Measurements from ENCODE around the gene KCNS1. TPM values are rescaled to one million over a fixed set of nuclear protein-coding genes. Genes with fewer than 3 reads are reported as not detected.

Gene KCNS1
- total RNA-seq, 4 donors from 2014 or later = 0.21 to 0.22 TPM; not detected in 2

- peak overlapping the region in 1 of 4 donors; percentile 73 for H3K27ac ChIP-seq
- no peaks in the 10 kb centered on the region for H3K27me3 ChIP-seq
- no peak for DNase-seq (ENCODE audit: low spot score in 2 of 2)
- no peaks in the 10 kb centered on the region for H3K9me3 ChIP-seq
- H3K36me3 ChIP-seq = peaks cover 0 to 6% (median 0%) of the 10 kb centered on the region in 3 donors
- peaks cover 0 to 10% (median 0%) of the 10 kb centered on the region in 4 donors for H3K4me1 ChIP-seq
- WGBS, 2 donors = 86 to 88% methylated on average over 4 of the region's 4 CpGs
- TF ChIP-seq CTCF (IDR thresholded peaks at IDR 0.05) (no peak), POLR2A (IDR thresholded peaks at IDR 0.05) (no peak), EP300 (IDR thresholded peaks at IDR 0.05) (no peak)
- no peak overlapping the region for H3K4me3 ChIP-seq
Observed at GRCh38 chr20:45060294-45060693, 40.6 kb downstream of the KCNS1 start.

GRCh38 chr20:45059022-45059728 lies 41.8 kb downstream of the KCNS1 start:
- peaks cover 0 to 6% (median 0%) of the 10 kb centered on the region in 3 donors for H3K36me3 ChIP-seq
- WGBS, 2 donors = 62 to 64% methylated on average over 6 of the region's 6 CpGs
- H3K4me3 ChIP-seq = no peak overlapping the region
- peak overlapping the region in 3 of 4 donors; percentile 24 to 73 (median 25) for H3K27ac ChIP-seq
- no peak for TF ChIP-seq EP300 (IDR thresholded peaks at IDR 0.05)
- no peak for TF ChIP-seq CTCF (IDR thresholded peaks at IDR 0.05)
- TF ChIP-seq POLR2A (IDR thresholded peaks at IDR 0.05) = no peak
- no peak for DNase-seq (ENCODE audit: low spot score in 2 of 2)
- H3K27me3 ChIP-seq = no peaks in the 10 kb centered on the region
- no peaks in the 10 kb centered on the region for H3K9me3 ChIP-seq
- H3K4me1 ChIP-seq = peaks cover 0 to 11% (median under 1%) of the 10 kb centered on the region in 4 donors

GRCh38 chr20:45058168-45058850 lies 42.6 kb downstream of the KCNS1 start:
- peak overlapping the region in 3 of 4 donors; percentile 24 to 73 (median 25) for H3K27ac ChIP-seq
- 56 to 59% methylated on average over 4 of the region's 4 CpGs for WGBS, 2 donors
- no peak for DNase-seq (ENCODE audit: low spot score in 2 of 2)

GRCh38 chr20:45056473-45057173 lies 44.3 kb downstream of the KCNS1 start:
- peaks cover 3 to 35% (median 18%) of the 10 kb centered on the region in 4 donors for H3K4me1 ChIP-seq
- H3K4me3 ChIP-seq = no peak overlapping the region
- no peak for DNase-seq (ENCODE audit: low spot score in 2 of 2)
- no peak for TF ChIP-seq POLR2A (IDR thresholded peaks at IDR 0.05)
- no peak for TF ChIP-seq EP300 (IDR thresholded peaks at IDR 0.05)
- TF ChIP-seq CTCF (IDR thresholded peaks at IDR 0.05) = no peak
- H3K27ac ChIP-seq = no peak overlapping the region
- no peaks in the 10 kb centered on the region for H3K9me3 ChIP-seq
- H3K36me3 ChIP-seq = peaks cover 0 to 6% (median 0%) of the 10 kb centered on the region in 3 donors
- no peaks in the 10 kb centered on the region for H3K27me3 ChIP-seq
- 68 to 79% methylated on average over 7 to 8 of the region's 8 CpGs for WGBS, 2 donors

More at GRCh38 chr20:45058168-45058850, 42.6 kb downstream of the KCNS1 start:
- Histone ChIP-seq H3K9me3 (no peaks in the 10 kb centered on the region), H3K4me3 (no peak overlapping the region), H3K36me3 (peaks cover 0 to 6% (median 0%) of the 10 kb centered on the region in 3 donors), H3K27me3 (no peaks in the 10 kb centered on the region), H3K4me1 (peaks cover 3 to 19% (median 6%) of the 10 kb centered on the region in 4 donors)
- TF ChIP-seq POLR2A (IDR thresholded peaks at IDR 0.05) (no peak), EP300 (IDR thresholded peaks at IDR 0.05) (no peak)

GRCh38 chr20:45055056-45055455 lies 45.9 kb downstream of the KCNS1 start:
- Histone ChIP-seq H3K4me1 (peaks cover 3 to 46% (median 27%) of the 10 kb centered on the region in 4 donors), H3K27me3 (no peaks in the 10 kb centered on the region), H3K27ac (no peak overlapping the region), H3K36me3 (peaks cover 0 to 6% (median 0%) of the 10 kb centered on the region in 3 donors), H3K9me3 (no peaks in the 10 kb centered on the region), H3K4me3 (no peak overlapping the region)
- WGBS, 2 donors = 93 to 94% methylated on average over 4 of the region's 4 CpGs
- no peak for DNase-seq (ENCODE audit: low spot score in 2 of 2)
- no peak for TF ChIP-seq CTCF (IDR thresholded peaks at IDR 0.05)
- no peak for TF ChIP-seq POLR2A (IDR thresholded peaks at IDR 0.05)
- no peak for TF ChIP-seq EP300 (IDR thresholded peaks at IDR 0.05)

Measured in tibial nerve (tissue), 4 donors.